Lower leg skin (tissue), 3 donors: ENCODE data around the gene PDSS1.

Experiments
- CTCF ChIP-seq, 3 donors: fragments of 450-650 bp; IDR thresholded peaks; one replicate each; pipeline ENCODE4 v1.5.1; 2016; ENCODE audit warnings: antibody characterized with exemption in 3 of 3, mild to moderate bottlenecking in 3 of 3, moderate library complexity in 2 of 3
- POLR2A ChIP-seq, 2 donors: fragments of 450-650 bp; IDR thresholded peaks; one replicate each; pipeline ENCODE4 v1.6.1; 2016 to 2017; ENCODE audit warnings: antibody characterized with exemption in 2 of 2, mild to moderate bottlenecking in 1 of 2, moderate library complexity in 1 of 2

- TF ChIP-seq POLR2A (IDR thresholded peaks at IDR 0.05) (no peak), CTCF (IDR thresholded peaks at IDR 0.05) (no peak)
These were observed 72.6 kb downstream of the PDSS1 start for GRCh38 chr10:26770069-26770468.
